MM.1S (cell line): Measurements from ENCODE around the gene C2CD2.

Experiments
- DNase-seq: peaks from one replicate; pipeline ENCODE4 v3.0.0-alpha.2; 2015
- H2AFZ ChIP-seq: fragments of 300-600 bp; sonication (generic); 2 replicates; pipeline ENCODE4 v1.6.0; 2016; ENCODE audit warnings: antibody characterized with exemption, low read length
- H3F3A ChIP-seq: fragments of 300-600 bp; sonication (generic); 2 replicates; pipeline ENCODE4 v1.6.1; 2016; ENCODE audit warnings: mild to moderate bottlenecking, antibody characterized with exemption, low read length, moderate library complexity, mixed read lengths; ENCODE audit not compliant: insufficient read depth
- H3K27ac ChIP-seq: fragments of 300-600 bp; sonication (generic); 2 replicates; pipeline ENCODE4 v1.5.1; 2016; ENCODE audit warnings: mild to moderate bottlenecking, low read length
- H3K27me3 ChIP-seq: fragments of 300-600 bp; sonication (generic); replicated peaks from 2 replicates; pipeline ENCODE4 v1.6.0; 2016; ENCODE audit warnings: low read length; ENCODE audit not compliant: insufficient read depth
- H3K36me3 ChIP-seq: fragments of 300-600 bp; sonication (generic); replicated peaks from 2 replicates; pipeline ENCODE4 v1.6.1; 2016; ENCODE audit warnings: mild to moderate bottlenecking, low read length, mixed read lengths; ENCODE audit not compliant: insufficient read depth
- H3K4me1 ChIP-seq: fragments of 300-600 bp; sonication (generic); 2 replicates; pipeline ENCODE4 v1.6.1; 2016; ENCODE audit warnings: low read length, mixed read lengths
- H3K4me2 ChIP-seq: fragments of 300-600 bp; sonication (generic); 2 replicates; pipeline ENCODE4 v1.6.0; 2016; ENCODE audit warnings: low read depth, low read length
- H3K4me3 ChIP-seq: fragments of 300-600 bp; sonication (generic); 2 replicates; pipeline ENCODE4 v1.5.1; 2016; ENCODE audit warnings: low read length, mixed read lengths
- H3K79me2 ChIP-seq: fragments of 300-600 bp; sonication (generic); 2 replicates; pipeline ENCODE4 v1.6.1; 2016; ENCODE audit warnings: mixed run types, low read length, mixed read lengths
- H3K9ac ChIP-seq: fragments of 300-600 bp; sonication (generic); 2 replicates; pipeline ENCODE4 v1.6.1; 2016; ENCODE audit warnings: low read length, mixed read lengths
- H3K9me2 ChIP-seq: fragments of 300-600 bp; sonication (generic); replicated peaks from 2 replicates; pipeline ENCODE4 v1.6.1; 2016; ENCODE audit warnings: mild to moderate bottlenecking, low read length, mixed read lengths; ENCODE audit not compliant: insufficient read depth
- H3K9me3 ChIP-seq: fragments of 300-600 bp; sonication (generic); replicated peaks from 2 replicates; pipeline ENCODE4 v1.6.1; 2016; ENCODE audit warnings: mild to moderate bottlenecking, low read length, mixed read lengths; ENCODE audit not compliant: insufficient read depth
- H4K20me1 ChIP-seq: fragments of 300-600 bp; sonication (generic); 2 replicates; pipeline ENCODE4 v1.6.1; 2016; ENCODE audit warnings: mild to moderate bottlenecking, low read length, moderate library complexity, mixed read lengths; ENCODE audit not compliant: insufficient read depth
- CTCF ChIP-seq: fragments of 300-600 bp; sonication (generic); IDR thresholded peaks from 2 replicates; pipeline ENCODE4 v1.5.1; 2016; ENCODE audit warnings: antibody characterized with exemption, low read length, mixed read lengths
- EZH2 ChIP-seq: fragments of 300-600 bp; sonication (generic); optimal IDR thresholded peaks from 2 replicates; pipeline ENCODE3; 2017; ENCODE audit warnings: low read depth, mild to moderate bottlenecking, antibody characterized with exemption, low read length, mixed read lengths
- EZH2phosphoT487 ChIP-seq: fragments of 300-600 bp; sonication (generic); IDR thresholded peaks from 2 replicates; pipeline ENCODE4 v1.6.1; 2018; ENCODE audit warnings: antibody characterized with exemption, low read length

The C2CD2 gene

GRCh38 chr21:41917531-41917930 is 36.3 kb downstream of the C2CD2 start:
- no peak overlapping the region for H3K9ac ChIP-seq
- no peaks in the 10 kb centered on the region for H3K9me3 ChIP-seq
- H2AFZ ChIP-seq = no peak overlapping the region
- no peak overlapping the region for H3K4me2 ChIP-seq
- H3K4me3 ChIP-seq = no peak overlapping the region
- H3F3A ChIP-seq = no peaks in the 10 kb centered on the region
- H3K79me2 ChIP-seq = no peaks in the 10 kb centered on the region
- H3K9me2 ChIP-seq = no peaks in the 10 kb centered on the region
- H3K4me1 ChIP-seq = no peaks in the 10 kb centered on the region
- H3K27ac ChIP-seq = no peak overlapping the region
- no peaks in the 10 kb centered on the region for H3K36me3 ChIP-seq
- no peaks in the 10 kb centered on the region for H3K27me3 ChIP-seq
- TF ChIP-seq EZH2 (no peak), EZH2phosphoT487 (no peak), CTCF (no peak)
- no peak for DNase-seq
- no peaks in the 10 kb centered on the region for H4K20me1 ChIP-seq

GRCh38 chr21:41916888-41917433 is 36.9 kb downstream of the C2CD2 start:
- Histone ChIP-seq H3F3A (no peaks in the 10 kb centered on the region), H3K27ac (no peak overlapping the region), H3K4me3 (no peak overlapping the region), H3K4me2 (no peak overlapping the region), H2AFZ (no peak overlapping the region), H3K4me1 (no peaks in the 10 kb centered on the region), H4K20me1 (no peaks in the 10 kb centered on the region), H3K9me3 (no peaks in the 10 kb centered on the region), H3K36me3 (no peaks in the 10 kb centered on the region), H3K27me3 (no peaks in the 10 kb centered on the region), H3K9ac (no peak overlapping the region), H3K79me2 (no peaks in the 10 kb centered on the region), H3K9me2 (no peaks in the 10 kb centered on the region)
- no peak for TF ChIP-seq EZH2phosphoT487
- no peak; the same call in 1 of the 2 replicates for TF ChIP-seq CTCF
- no peak for DNase-seq

GRCh38 chr21:41914965-41915364 is 38.9 kb downstream of the C2CD2 start:
- Histone ChIP-seq H3K4me1 (no peaks in the 10 kb centered on the region), H3K9me2 (no peaks in the 10 kb centered on the region), H3K27ac (no peak overlapping the region), H3K4me3 (no peak overlapping the region), H3K79me2 (no peaks in the 10 kb centered on the region), H3K27me3 (no peaks in the 10 kb centered on the region), H4K20me1 (no peaks in the 10 kb centered on the region), H3K9ac (no peak overlapping the region), H3K4me2 (no peak overlapping the region), H3K9me3 (no peaks in the 10 kb centered on the region), H2AFZ (no peak overlapping the region), H3K36me3 (no peaks in the 10 kb centered on the region), H3F3A (no peaks in the 10 kb centered on the region)
- DNase-seq = no peak
- TF ChIP-seq CTCF = no peak
- no peak for TF ChIP-seq EZH2
- no peak for TF ChIP-seq EZH2phosphoT487

- Histone ChIP-seq H3K9me2 (no peaks in the 10 kb centered on the region), H3K27me3 (no peaks in the 10 kb centered on the region), H2AFZ (no peak overlapping the region), H3K4me2 (no peak overlapping the region), H3K9ac (no peak overlapping the region), H3K4me1 (no peaks in the 10 kb centered on the region), H3K36me3 (no peaks in the 10 kb centered on the region), H3F3A (no peaks in the 10 kb centered on the region), H3K9me3 (no peaks in the 10 kb centered on the region), H4K20me1 (no peaks in the 10 kb centered on the region), H3K4me3 (no peak overlapping the region), H3K27ac (no peak overlapping the region), H3K79me2 (no peaks in the 10 kb centered on the region)
- DNase-seq = no peak
- no peak for TF ChIP-seq EZH2
- no peak for TF ChIP-seq EZH2phosphoT487
- no peak for TF ChIP-seq CTCF
Observed at GRCh38 chr21:41914358-41914757, 39.5 kb downstream of the C2CD2 start.
